CD14-positive monocyte (primary cell): ENCODE results near the gene DRC7. TPM values are rescaled to one million over a fixed set of nuclear protein-coding genes. Genes with fewer than 3 reads are reported as not detected.

Experiments
- DNase-seq, 3 donors: peaks; one replicate each; pipeline ENCODE4 v3.0.0-alpha.2; 2011 to 2022
- H2AFZ ChIP-seq: 2 replicates; pipeline ENCODE4 v1.6.0; 2012; ENCODE audit warnings: mild to moderate bottlenecking, low read depth, low read length, inconsistent platforms; ENCODE audit not compliant: insufficient read depth, poor library complexity, severe bottlenecking
- H3K27ac ChIP-seq, 2 donors: 1 replicate in 1 of 2; 2 replicates in 1 of 2; pipeline ENCODE4 v1.5.1; 2012 to 2013; ENCODE audit warnings: low read length in 2 of 2, control low read depth in 1 of 2, inconsistent platforms in 1 of 2, low read depth in 1 of 2, mild to moderate bottlenecking in 1 of 2
- H3K27me3 ChIP-seq, 2 donors: one replicate each; pipeline versions ENCODE4 v1.6.0 to v1.6.1; 2011 to 2013; ENCODE audit warnings: low read length in 2 of 2; ENCODE audit not compliant: control insufficient read depth in 2 of 2, insufficient read depth in 2 of 2
- H3K36me3 ChIP-seq, 2 donors: replicated peaks in 1 of 2; 1 replicate in 1 of 2; 2 replicates in 1 of 2; pipeline versions ENCODE4 v1.5.1 to v1.6.1; 2012 to 2013; ENCODE audit warnings: low read length in 2 of 2, control low read depth in 1 of 2, inconsistent platforms in 1 of 2, mild to moderate bottlenecking in 1 of 2; ENCODE audit not compliant: insufficient read depth in 2 of 2, control insufficient read depth in 1 of 2
- H3K4me1 ChIP-seq, 2 donors: 1 replicate in 1 of 2; 2 replicates in 1 of 2; pipeline versions ENCODE4 v1.5.1 to v1.6.1; 2012 to 2013; ENCODE audit warnings: low read length in 2 of 2, control low read depth in 1 of 2, inconsistent platforms in 1 of 2, mild to moderate bottlenecking in 1 of 2, moderate library complexity in 1 of 2; ENCODE audit not compliant: insufficient read depth in 2 of 2, control insufficient read depth in 1 of 2
- H3K4me2 ChIP-seq: replicated peaks from 2 replicates; pipeline ENCODE3; 2012; ENCODE audit warnings: low read length, moderate library complexity, mild to moderate bottlenecking; ENCODE audit not compliant: poor library complexity, severe bottlenecking; ENCODE audit errors: extremely low read depth
- H3K4me3 ChIP-seq, 3 experiments: fragments of 200-600 bp in 1 of 3; sonication (generic) in 1 of 3; replicated peaks in 1 of 3; 1 replicate in 2 of 3; 2 replicates in 1 of 3; pipeline ENCODE4 v1.5.1; 2011 to 2013; ENCODE audit warnings: low read length in 3 of 3, mild to moderate bottlenecking in 3 of 3, control low read depth in 2 of 3, low read depth in 2 of 3, inconsistent platforms in 1 of 3, moderate library complexity in 1 of 3
- H3K79me2 ChIP-seq: 2 replicates; pipeline ENCODE4 v1.6.0; 2012; ENCODE audit warnings: mild to moderate bottlenecking, control low read depth, inconsistent platforms, low read length, moderate library complexity; ENCODE audit not compliant: insufficient read depth
- H3K9ac ChIP-seq: 2 replicates; pipeline ENCODE4 v1.6.0; 2017; ENCODE audit warnings: low read length, mild to moderate bottlenecking; ENCODE audit not compliant: insufficient read depth, poor library complexity, severe bottlenecking
- H3K9me3 ChIP-seq, 2 donors: replicated peaks in 1 of 2; 1 replicate in 1 of 2; 2 replicates in 1 of 2; pipeline versions ENCODE4 v1.5.1 to v1.6.1; 2012 to 2013; ENCODE audit warnings: low read length in 2 of 2, control low read depth in 1 of 2; ENCODE audit not compliant: control insufficient read depth in 1 of 2, insufficient read depth in 1 of 2
- H4K20me1 ChIP-seq: 2 replicates; pipeline ENCODE4 v1.6.0; 2012; ENCODE audit warnings: mild to moderate bottlenecking, low read length, control low read depth, moderate library complexity; ENCODE audit not compliant: insufficient read depth
- H3K27ac Mint-ChIP-seq, 7 donors: one replicate each; pipeline ENCODE4 v1.8.0; 2020; ENCODE audit warnings: mild to moderate bottlenecking in 7 of 7, mixed read lengths in 7 of 7, moderate library complexity in 6 of 7, inconsistent platforms in 2 of 7
- H3K27me3 Mint-ChIP-seq, 3 donors: one replicate each; pipeline ENCODE4 v1.8.0; 2021 to 2022; ENCODE audit warnings: low read depth in 3 of 3, mild to moderate bottlenecking in 3 of 3, mixed read lengths in 3 of 3, moderate library complexity in 3 of 3, inconsistent platforms in 1 of 3
- H3K36me3 Mint-ChIP-seq, 2 donors: one replicate each; pipeline ENCODE4 v1.8.0; 2020; ENCODE audit warnings: mixed read lengths in 2 of 2, inconsistent platforms in 1 of 2, mild to moderate bottlenecking in 1 of 2
- H3K4me1 Mint-ChIP-seq: one replicate; pipeline ENCODE4 v1.8.0; 2020; ENCODE audit warnings: mild to moderate bottlenecking, mixed read lengths
- H3K4me3 Mint-ChIP-seq, 2 donors: one replicate each; pipeline ENCODE4 v1.8.0; 2020; ENCODE audit warnings: mild to moderate bottlenecking in 2 of 2, mixed read lengths in 2 of 2, moderate library complexity in 1 of 2
- H3K9me3 Mint-ChIP-seq, 7 donors: one replicate each; pipeline ENCODE4 v1.8.0; 2020 to 2022; ENCODE audit warnings: mixed read lengths in 7 of 7, mild to moderate bottlenecking in 6 of 7, moderate library complexity in 6 of 7, inconsistent platforms in 2 of 7
- WGBS: methylation state at CpG from one replicate; pipeline ENCODE4 v1.1.5; 2013; ENCODE audit warnings: missing lambda C conversion rate; ENCODE audit not compliant: insufficient coverage; 5-methylcytosine and 5-hydroxymethylcytosine counted together
- intact Hi-C, 2 donors: fragments of 100-400 bp; cut with micrococcal nuclease; formaldehyde crosslinking; loops; one replicate each; pipeline versions ENCODE4 v1.15.0 to v1.15.1; 2023
- polyA plus RNA-seq, 3 donors: library from polyadenylated mRNA; depleted of rRNA in 1 of 3; unstranded in 2 of 3; stranded (reverse) in 1 of 3; fragments of 300-500 nt in 2 of 3; fragments of >200 nt in 1 of 3; fragmentation: Illumina TruSeq in 2 of 3; gene quantifications; 1 replicate in 2 of 3; 2 replicates in 1 of 3; pipeline ENCODE4 v1.2.3, GENCODE V29; 2012 to 2021
- TF ChIP-seq, protein P1 (sequence below): fragments of 200-600 bp; IDR thresholded peaks from one replicate; pipeline ENCODE4 v1.8.0; 2022; ENCODE audit warnings: antibody characterized with exemption, mild to moderate bottlenecking

DRC7 gene
- polyA plus RNA-seq, 3 donors = 0.11 to 0.41 TPM; not detected in 1

DNA sequence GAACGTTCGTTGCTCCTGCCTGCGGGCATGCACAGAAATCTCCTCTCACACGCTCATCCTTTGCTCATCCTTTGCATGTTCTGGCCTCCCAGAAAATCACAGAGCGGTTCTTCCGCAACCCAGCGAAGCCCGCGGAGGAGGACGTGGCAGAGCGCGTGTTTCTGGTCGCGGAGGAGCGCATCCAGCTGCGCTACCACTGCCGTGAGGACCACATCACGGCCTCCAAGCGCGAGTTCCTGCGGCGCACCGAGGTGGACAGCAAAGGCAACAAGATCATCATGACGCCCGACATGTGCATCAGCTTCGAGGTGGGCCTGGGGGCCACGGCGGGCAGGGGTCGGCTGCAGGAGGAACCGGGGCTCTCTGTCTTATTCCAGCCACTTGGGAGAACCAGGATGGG, 31.4 kb downstream of the DRC7 start:
- Histone ChIP-seq H3K36me3 (no peaks in the 10 kb centered on the region), H4K20me1 (no peaks in the 10 kb centered on the region), H3K27me3 (no peaks in the 10 kb centered on the region), H2AFZ (no peak overlapping the region), H3K9ac (no peak overlapping the region), H3K4me3 (no peak overlapping the region), H3K79me2 (no peaks in the 10 kb centered on the region), H3K4me2 (no peak overlapping the region), H3K9me3 (no peaks in the 10 kb centered on the region), H3K4me1 (no peaks in the 10 kb centered on the region), H3K27ac (no peak overlapping the region)
- no peak overlapping the region for H3K27ac Mint-ChIP-seq
- 97% methylated on average over 29 of the region's 30 CpGs for WGBS
- H3K4me3 Mint-ChIP-seq = no peak overlapping the region
- no peak for DNase-seq
- H3K9me3 Mint-ChIP-seq = peaks cover 0 to 3% (median 0%) of the 10 kb centered on the region in 7 donors
- peaks cover 7% of the 10 kb centered on the region for H3K4me1 Mint-ChIP-seq
- H3K36me3 Mint-ChIP-seq = no peaks in the 10 kb centered on the region
- TF ChIP-seq, protein P1, sequence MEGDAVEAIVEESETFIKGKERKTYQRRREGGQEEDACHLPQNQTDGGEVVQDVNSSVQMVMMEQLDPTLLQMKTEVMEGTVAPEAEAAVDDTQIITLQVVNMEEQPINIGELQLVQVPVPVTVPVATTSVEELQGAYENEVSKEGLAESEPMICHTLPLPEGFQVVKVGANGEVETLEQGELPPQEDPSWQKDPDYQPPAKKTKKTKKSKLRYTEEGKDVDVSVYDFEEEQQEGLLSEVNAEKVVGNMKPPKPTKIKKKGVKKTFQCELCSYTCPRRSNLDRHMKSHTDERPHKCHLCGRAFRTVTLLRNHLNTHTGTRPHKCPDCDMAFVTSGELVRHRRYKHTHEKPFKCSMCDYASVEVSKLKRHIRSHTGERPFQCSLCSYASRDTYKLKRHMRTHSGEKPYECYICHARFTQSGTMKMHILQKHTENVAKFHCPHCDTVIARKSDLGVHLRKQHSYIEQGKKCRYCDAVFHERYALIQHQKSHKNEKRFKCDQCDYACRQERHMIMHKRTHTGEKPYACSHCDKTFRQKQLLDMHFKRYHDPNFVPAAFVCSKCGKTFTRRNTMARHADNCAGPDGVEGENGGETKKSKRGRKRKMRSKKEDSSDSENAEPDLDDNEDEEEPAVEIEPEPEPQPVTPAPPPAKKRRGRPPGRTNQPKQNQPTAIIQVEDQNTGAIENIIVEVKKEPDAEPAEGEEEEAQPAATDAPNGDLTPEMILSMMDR = no peak
- intact Hi-C loops = no loop called here
- H3K27me3 Mint-ChIP-seq = peaks cover 0 to 5% (median 5%) of the 10 kb centered on the region in 3 donors

DNA sequence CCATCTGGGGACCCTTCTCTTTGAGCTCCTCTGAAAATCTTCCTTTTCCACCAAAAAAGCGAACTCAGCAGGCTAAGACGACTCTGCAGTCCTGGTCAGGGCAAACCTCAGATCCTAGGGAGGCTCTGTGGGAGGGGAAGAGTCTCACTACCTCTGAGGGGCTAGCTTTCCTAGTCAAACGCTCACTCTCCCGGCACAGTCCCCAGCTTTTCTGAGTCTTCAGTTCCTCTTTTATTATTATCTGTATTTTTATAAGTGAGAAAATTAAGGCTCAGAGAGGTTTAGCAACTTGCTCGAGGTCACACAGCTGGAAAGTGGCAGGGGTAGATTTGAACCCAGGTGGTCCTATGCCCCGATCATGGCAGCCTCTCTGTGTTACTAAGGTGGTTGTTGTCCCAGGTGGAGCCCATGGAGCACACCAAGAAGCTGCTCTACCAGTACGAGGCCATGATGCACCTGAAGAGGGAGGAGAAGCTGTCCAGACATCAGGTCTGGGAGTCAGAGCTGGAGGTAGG, 31.9 kb downstream of the DRC7 start:
- Mint-ChIP-seq H3K27me3 (peaks cover 0 to 5% (median 5%) of the 10 kb centered on the region in 3 donors), H3K36me3 (no peaks in the 10 kb centered on the region), H3K4me3 (no peak overlapping the region), H3K9me3 (peaks cover 0 to 3% (median 0%) of the 10 kb centered on the region in 7 donors), H3K4me1 (peaks cover 9% of the 10 kb centered on the region), H3K27ac (no peak overlapping the region)
- Histone ChIP-seq H3K27ac (no peak overlapping the region), H3K4me3 (no peak overlapping the region), H3K4me1 (peaks cover 0 to 1% of the 10 kb centered on the region in 2 donors), H4K20me1 (no peaks in the 10 kb centered on the region), H3K27me3 (no peaks in the 10 kb centered on the region), H3K36me3 (no peaks in the 10 kb centered on the region), H2AFZ (no peak overlapping the region), H3K4me2 (no peak overlapping the region), H3K79me2 (no peaks in the 10 kb centered on the region), H3K9ac (no peak overlapping the region), H3K9me3 (no peaks in the 10 kb centered on the region)
- DNase-seq = no peak
- TF ChIP-seq, protein P1 = no peak
- 92% methylated on average over 3 of the region's 7 CpGs for WGBS
- intact Hi-C loops = no loop called here
